GM18520 (cell line): ENCODE results near the gene UQCC2.

Experiments used
- ATAC-seq: cut with Tn5 transposase; IDR thresholded peaks from one replicate; pipeline ENCODE4 v1.9.1; 2021; ENCODE audit not compliant: unreplicated experiment

Gene UQCC2

DNA sequence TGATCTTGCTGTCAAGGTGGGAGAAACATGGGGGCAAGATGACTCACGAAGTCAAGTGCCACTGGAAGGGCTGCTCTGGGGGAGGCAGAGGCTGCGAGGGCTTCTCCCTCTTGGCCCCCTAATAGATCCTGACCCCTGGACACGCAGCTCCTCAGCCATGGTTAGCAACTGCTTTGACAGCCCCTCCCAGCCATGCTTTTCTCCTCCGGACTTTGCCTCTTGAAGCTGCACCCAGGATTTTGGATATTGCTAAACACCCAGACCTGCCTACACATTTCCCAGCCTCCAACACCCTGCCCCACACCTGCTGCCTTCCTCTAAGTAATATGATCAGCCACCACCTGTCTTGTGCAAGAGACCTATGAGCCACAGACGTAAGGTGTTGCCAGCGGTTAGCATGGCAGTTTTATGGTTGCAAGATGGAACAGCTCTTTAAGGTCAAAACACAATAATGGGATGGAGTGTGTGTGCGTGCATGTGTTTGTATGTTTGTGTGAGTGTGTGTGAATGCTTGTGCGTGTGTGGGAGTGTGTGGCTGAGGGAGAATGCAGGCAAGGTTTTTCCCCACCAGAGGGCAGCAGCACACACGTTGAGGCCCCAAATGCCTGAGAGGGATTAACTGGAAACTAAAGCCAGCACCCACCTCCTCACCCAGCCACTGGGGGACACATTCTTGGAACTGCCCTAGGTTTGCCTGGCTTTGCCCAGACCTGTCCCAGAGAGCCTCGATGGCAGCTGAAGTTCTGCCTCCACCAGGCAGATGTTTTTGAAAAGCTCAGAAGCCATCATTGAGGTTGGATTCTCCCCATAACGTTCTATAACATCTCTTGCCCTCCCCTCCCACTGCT is 32.7 kb upstream of the UQCC2 start:
- ATAC-seq, result no peak

DNA sequence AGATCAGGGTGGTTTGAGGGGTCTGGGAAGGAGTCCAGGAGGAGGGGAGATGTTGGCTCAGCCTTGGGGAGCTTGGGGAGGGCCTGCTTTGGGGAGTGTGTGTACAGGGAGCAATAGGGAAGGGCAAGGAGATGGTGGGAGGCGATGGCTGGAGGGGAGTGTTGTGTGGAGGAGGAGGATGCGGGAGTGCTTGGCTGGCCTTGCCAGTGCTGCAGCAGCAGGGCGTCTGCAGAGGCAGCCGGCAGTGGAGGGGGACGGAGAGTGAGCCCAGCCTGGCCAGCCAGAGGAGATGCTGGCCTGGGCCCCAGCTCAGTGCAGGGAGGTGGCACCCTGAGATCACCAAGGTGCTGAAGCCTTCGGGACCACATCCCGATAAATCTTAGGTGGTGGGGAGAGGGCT is 31.3 kb upstream of the UQCC2 start:
- ATAC-seq, result no peak

DNA sequence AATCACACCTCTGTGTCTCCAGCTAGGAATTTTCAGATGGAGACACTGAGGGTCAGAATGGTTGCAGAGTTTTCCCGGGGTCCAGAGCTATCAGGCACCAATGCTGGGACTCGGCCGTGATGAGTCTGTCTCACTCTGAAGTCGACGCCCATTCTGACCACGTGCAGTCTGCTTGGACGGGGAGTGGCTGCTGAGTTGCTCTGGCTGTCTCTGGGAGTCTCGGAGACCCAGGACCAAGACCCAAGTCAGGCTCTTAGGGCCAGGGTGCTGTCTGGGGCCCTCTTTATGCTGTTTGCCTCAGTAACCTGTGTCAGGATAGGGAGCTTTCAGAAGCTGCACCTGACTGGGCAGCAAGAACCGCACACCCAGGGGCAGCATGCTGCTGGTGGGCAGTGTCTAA is 30.6 kb upstream of the UQCC2 start:
- no peak for ATAC-seq

DNA sequence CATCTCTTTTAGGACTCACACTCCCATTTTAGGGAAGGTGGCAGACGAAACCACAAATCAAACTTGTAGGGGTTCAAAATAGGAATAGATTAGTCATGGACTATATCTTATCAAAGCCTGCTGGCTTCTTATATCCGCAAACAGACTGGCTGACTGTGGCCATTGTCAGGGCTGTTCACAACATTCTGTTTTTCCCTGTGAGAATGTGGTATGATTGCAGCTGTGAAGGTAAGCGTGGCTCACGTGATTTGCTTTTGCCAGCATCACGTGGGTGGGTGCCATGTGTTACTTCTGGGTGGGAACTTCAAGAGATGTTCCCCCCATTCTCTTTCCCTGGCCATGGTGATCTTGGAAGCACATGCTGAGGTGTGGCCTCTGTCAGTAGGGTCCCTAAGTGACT is 29.3 kb upstream of the UQCC2 start:
- no peak for ATAC-seq

DNA sequence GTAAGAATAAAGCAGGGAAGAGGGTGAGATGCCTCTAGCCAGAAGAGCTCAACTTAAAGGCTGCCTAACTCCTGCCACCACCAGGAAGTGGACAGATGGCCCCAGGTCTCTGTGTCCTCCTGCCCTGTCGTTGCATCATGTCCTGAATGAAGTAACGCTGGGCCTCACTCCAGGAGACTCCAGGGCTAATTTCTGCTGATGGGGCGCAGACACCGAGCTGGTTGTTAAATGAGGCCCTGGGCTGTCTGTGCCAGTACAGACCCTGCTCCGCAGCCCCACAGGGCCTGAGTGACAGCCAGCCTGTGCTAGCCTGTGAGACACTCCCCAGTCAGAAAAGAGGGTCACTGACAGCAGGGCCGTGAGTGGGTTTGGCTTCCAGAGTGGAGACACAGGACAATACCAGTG is 28.7 kb upstream of the UQCC2 start:
- ATAC-seq, result no peak

DNA sequence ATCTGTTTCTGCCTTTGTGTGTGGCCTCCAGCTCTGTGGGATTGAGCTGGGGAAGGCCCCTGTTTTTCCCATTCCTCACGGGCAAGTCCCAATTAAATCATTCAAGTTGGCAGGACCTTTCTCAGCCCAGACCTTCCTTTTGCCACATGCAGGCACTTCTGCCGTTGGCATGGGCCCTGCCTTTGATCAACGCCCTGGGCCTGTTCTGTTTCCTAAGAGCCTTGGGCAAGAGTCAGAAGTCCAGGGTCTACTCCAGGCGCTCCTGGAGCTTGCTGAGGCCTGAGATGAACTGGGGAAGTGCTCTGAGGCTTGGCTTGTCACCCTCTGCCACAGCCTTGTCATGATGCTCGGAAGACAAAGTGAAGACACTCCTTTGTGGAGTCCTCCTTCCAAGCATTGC is 28.1 kb upstream of the UQCC2 start:
- no peak for ATAC-seq

DNA sequence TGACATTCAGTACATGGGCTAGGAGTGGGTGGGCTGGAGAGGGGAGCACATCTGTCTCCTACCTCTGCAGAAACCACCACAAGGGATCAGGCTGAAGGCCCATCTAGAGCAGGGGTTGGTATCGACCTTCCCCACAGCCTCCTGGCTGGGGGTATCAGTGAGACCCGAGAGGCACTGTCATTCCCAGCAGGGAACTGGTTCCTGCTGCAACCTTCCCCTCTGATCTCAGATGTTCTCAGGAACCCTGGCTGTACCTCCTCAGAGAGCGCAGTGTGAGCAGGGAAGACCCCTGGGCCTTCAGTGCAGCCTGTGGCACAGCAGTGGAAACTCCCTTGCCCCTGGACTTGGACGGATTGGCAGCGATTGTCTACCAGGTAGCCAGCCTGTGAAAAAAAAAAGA is 27.4 kb upstream of the UQCC2 start:
- ATAC-seq, result no peak

DNA sequence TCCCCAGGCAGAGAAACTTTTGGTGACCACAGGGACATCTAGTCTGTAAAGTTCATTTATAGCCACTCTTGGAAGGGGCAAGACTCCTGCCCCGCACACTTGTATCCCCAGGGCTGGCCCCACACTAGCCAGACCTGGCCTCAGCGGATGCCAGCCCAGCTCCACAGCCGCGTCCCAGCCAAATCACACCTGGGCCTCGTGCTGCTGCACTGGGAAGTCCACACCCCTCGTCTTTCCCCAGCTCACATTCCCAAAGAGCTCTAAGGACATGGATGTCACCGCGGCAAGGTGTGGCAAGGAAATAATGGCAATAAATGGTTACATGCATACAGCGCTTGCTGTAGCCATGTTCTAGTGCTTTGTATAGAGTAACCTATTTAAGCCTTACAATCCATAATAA is 26.7 kb upstream of the UQCC2 start:
- ATAC-seq, result no peak

DNA sequence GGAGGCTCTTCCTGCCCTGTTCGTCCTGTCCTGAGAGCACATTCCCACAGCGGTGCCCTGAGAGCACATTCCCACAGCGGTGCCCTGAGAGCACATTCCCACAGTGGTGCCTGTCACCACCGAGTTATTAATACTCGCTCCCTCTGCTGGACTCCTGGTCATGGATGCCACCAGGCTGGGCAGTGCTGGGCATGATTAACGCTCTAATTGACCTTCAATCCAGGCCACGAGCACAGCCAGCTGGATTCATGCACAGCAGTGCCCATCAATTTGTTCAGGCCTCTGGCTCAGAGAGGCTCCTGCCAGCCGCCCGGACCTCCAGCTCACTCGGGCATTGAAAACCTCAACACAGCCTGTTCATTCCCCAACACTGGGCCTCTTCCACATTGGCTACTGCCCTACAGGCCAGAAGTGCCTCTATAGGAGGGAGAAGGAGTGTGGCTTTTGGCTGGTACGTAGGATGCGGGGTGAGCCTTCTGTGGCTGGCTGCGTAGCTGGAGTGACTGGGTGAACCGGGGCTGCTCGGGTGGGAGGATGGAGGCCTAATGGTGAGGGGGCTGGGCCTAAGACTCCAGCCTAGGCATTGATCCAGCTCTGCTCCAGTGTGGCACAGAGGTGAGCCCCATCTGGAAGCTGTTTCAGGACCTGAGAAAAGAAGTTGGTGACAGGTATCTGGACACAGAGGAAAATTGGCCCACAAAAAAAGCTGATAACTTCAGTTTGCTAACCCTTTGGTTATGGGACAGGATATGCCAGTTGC is 25.9 kb upstream of the UQCC2 start:
- ATAC-seq, result no peak

DNA sequence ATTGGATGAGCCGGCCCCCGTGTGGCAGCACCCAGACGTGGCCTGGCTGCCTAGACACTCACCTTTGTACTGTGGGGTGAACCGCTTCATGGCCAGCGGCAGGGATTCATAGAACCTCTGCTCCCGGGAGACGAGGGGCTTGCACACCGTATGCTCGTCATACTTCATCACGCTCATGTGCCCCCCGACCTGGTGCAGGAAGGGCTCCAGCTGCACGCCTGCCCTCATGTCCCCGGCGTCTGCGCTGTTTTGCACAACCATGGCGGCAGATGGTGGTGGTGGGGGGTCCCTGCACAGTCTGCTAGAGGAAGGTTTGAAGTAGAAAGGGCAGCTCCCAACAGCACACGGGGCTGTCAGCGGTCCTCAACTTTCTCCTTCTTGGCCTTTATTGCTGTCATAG is 23.7 kb upstream of the UQCC2 start:
- no peak for ATAC-seq

DNA sequence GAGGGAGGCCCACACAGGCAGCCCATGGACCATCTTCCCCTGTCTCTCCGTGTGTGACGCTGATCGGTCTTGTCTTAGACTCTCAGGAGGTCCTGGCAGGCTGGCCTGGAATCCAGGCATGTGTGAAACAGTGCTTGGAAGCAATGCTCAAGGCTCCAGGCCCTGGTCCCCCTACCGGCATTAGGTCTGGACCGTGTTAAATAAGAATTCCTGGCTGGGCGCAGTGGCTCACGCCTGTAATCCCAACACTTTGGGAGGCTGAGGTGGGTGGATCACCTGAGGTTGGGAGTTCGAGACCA is 22.2 kb upstream of the UQCC2 start:
- ATAC-seq, result no peak

DNA sequence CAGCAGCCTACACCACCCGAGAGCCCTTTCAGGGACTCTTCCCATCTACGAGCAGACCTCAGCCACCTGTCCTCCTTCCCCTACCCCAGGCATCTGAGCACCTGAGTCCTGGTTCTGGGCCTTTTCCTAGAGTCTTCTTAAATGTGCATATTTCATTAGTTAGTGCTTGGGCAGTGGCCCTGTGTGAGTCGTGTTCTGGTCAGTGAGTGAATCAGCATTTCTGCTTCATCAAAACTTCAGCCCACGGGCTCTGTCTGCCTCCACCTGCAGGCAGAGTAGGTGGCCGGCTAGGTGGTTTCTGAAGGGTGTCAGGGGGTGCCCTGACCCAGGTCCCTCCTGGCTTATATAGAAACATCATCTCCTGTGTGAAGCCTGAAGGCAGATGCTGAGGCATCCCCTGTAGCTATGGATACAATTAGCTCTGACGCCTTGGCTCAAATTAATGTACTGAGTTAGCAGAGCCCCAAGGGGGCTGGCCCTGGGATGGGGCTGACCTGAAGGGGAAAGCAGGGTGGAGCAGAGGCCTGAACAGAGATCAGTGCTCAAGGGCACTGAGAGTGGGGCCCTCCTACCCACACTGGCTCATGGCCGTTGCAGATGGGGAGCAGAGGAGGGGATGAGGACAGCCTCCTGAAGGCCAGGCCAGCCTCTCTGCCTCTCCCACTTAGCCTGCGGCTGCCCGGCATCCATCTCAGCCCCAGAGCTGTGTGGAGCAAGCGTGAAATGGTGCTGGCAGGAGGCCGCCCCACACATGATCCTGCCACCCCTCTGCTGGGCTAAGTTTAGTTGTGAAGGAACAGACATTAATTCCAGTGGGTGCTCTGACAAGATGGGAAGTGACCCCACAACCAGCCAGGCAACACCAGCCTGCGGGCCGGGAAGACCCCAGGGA is 21.6 kb upstream of the UQCC2 start:
- ATAC-seq, result no peak

DNA sequence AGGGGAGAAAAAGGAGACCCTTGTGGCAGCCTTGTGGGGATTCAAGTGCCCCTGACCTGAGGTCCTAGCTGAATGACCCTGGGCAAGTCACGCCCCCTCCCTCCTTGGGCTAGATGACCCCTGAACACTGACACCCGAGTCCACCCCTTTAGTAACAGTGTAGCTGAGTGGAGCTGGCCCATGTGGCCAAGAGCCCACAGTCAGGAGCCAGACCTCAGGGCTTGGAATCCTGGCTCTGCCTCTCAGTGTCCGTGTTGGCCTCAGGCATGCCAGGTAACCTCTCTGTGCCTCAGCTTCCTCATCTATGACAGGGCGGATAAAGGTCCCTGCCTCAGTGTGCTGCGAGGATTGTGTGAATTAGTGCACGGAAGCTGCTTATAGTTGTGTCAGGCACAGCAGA is 20.9 kb upstream of the UQCC2 start:
- ATAC-seq, result no peak

DNA sequence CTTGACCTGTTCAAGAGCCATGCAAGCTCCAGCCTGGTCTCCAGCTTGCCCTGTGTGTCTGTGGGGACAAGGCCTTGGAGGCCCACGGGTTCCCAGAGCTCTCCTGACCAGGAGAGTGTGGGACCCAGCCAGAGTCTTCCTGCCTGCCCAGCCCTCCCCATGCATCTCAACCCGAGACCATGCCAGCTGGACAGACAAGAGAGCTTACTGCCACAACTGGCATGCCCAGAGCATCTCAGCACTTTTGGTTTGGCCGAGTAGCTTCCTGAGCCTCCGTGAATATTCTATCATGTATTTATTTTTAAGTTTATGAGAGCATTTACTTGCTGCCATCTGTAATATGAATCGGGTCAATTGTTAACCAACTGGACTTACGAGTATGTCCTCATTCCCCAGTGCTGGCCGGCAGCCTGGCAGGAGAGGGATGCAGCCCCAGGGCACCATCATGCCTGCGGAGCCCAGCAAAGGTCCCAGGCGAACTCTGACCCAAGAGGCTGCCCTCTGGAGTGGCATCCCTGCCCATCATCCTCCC is 20.3 kb upstream of the UQCC2 start:
- no peak for ATAC-seq

DNA sequence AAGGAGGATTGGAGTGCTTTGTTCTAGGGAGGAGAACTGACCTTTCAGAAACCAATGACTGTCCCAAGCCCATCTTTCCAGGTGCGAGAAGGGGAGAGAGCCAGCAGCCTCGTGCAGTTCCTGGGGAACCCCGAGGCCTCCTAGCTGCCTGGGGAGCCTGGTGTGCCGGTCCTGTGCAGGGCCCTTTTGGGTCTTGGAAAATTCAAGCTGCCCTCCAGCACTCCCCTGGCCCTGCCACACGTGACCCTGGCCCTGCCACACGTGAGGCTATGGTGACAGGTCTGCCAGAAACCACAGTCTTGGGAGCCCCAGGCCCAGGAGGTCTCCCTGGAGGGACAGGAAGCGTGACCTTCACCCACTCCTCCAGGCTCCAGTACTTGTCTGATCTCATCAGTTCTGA is 19.5 kb upstream of the UQCC2 start:
- no peak for ATAC-seq

DNA sequence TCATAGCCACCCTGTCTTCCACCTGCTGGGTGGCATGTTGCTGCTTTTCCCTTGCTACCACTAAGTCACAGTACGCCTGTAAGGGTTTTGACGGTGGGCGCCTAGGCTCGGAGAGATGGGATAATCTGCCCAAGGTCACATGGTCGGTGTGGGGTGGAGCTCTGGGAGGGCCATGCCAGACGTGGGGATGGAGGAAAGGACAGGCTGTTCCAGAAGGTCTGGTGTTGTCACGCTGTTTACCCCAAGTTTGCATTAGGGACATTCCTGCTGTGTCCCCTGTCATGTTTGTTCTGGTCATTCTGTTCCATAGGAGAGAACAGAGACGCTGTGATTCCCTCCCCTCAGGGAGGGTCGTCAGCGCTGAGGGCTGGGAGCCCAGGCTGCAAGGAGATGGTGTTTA is 19.1 kb upstream of the UQCC2 start:
- no peak for ATAC-seq

DNA sequence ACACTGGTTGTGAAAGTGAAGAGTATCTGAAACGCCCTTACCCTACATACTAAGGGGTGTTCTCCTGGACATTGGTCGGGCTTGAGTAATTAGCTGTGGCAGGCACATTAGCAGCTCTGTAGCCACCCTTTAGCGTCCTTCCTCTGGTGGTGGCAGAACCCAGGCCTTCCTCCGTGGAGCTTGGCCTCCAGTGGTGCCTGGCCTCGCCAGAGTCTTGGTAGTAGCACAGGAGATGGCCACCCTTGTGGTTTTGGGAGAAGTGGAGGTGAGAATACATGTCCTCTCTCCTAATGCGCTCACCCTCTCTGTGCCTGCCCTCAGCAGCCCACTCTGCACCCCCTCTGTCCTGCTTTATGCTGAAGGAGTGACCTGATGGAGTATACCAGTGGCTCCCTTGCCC is 17.6 kb upstream of the UQCC2 start:
- ATAC-seq, result no peak

DNA sequence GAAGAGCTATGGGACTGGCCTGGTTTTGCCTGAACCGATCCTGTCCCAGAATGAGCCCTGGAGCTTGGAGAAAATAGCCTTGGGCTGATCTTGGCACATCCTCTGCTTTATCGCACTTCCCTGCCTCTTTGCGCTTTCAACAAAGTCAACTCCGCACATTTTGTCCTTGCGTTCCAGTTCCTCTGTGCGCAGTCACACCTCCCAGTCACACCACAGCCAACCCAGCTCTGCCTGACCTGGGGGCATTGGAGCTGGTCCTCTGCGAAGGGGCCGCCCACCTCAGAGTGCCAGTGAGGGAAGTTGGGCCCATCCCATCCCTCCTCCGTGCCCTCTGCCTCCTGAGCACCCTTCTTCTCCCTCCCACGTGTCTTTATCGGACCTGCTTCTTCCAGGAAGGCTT is 16.9 kb upstream of the UQCC2 start:
- no peak for ATAC-seq

DNA sequence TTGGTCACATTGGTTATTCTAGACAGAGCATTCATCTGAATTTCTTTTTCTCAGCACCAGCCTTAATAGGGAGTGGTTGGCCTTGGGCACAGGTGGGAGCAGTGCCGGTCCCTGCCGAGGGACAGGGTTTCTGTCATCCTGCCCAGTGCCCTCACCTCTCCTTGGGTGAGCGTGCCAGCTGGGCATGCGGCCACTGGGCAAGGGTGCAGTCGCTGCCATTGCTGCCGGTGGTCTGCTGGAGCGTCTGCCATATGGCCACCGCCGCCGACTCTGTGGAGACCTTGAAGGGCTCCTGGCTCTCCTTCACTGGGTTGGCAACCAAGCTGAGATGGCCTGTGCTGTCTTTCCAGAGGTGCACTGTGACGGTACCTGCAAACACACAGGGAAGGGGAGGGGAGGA is 16.4 kb upstream of the UQCC2 start:
- ATAC-seq, result no peak

DNA sequence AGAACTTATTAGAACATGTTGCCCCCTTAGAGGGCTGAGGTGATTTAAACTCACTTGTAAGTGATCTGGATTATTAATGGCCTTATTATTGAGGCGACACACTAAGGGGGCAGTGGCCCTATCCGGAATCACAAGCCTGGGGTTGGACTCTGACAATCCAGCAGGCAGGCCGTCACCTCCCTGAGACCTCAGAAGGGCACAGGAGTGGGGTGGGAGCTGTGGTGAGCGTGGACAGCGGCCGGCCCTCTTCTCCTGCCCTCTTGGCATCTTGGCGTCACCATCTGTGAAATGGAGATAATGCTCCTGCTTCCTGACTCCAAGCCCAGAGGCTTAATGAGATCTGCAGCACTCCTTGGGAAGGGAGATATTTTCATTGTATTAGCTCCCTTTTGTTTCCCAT is 15.6 kb upstream of the UQCC2 start:
- no peak for ATAC-seq

DNA sequence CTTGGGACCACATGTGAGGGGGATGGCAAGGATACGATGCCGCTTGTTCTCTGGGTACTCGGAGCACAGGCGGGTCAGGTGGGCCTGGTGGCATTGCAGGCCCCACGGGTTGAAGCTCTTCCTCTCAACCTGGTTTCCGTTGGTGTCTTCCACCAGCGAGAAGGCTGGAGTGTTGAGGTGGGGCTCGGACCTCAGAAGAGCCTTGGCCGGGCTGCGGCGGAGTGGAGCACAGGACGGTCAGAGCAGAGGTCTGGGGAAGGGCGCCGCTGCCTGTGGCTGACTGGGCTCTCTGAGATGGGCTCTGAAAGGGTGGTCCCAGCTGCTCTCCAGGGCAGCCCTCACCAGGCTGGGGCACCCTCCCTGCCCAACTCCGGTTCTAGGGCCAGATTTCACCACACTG is 15.2 kb upstream of the UQCC2 start:
- ATAC-seq, result no peak
